Ascending aorta (tissue), 2 donors: Measurements from ENCODE around the gene ZMYM1. TPM values are rescaled to one million over a fixed set of nuclear protein-coding genes. Genes with fewer than 3 reads are reported as not detected.
"Not testable (repeated sequence)": the region's sequence is repeated elsewhere in the genome, so short reads cannot be mapped to it uniquely, and the experiment has no call there.

Experiments used
- DNase-seq, 2 donors: peaks; one replicate each; pipeline ENCODE4 v3.0.0-alpha.2; 2019; ENCODE audit warnings: low spot score in 2 of 2
- H3K27ac ChIP-seq, 2 donors: fragments of 200-600 bp; sonication (generic); one replicate each; pipeline ENCODE4 v1.5.1; 2016 to 2017; ENCODE audit warnings: mild to moderate bottlenecking in 1 of 2
- H3K27me3 ChIP-seq: fragments of 200-600 bp; sonication (generic); one replicate; pipeline ENCODE4 v1.5.1; 2017
- H3K36me3 ChIP-seq, 2 donors: fragments of 200-600 bp; sonication (generic); one replicate each; pipeline ENCODE4 v1.5.1; 2016
- H3K4me1 ChIP-seq, 2 donors: fragments of 200-600 bp; sonication (generic); one replicate each; pipeline ENCODE4 v1.5.1; 2016 to 2017; ENCODE audit warnings: mild to moderate bottlenecking in 1 of 2
- H3K4me3 ChIP-seq, 2 donors: fragments of 200-600 bp; sonication (generic); one replicate each; pipeline ENCODE4 v1.5.1; 2016 to 2017; ENCODE audit warnings: mild to moderate bottlenecking in 1 of 2
- H3K9me3 ChIP-seq, 2 donors: fragments of 200-600 bp; sonication (generic); one replicate each; pipeline ENCODE4 v1.5.1; 2016
- CTCF ChIP-seq, 3 experiments: fragments of 200-600 bp in 2 of 3; fragments of 450-650 bp in 1 of 3; sonication (generic) in 2 of 3; IDR thresholded peaks; one replicate each; pipeline ENCODE4 v1.5.1; 2016 to 2019; ENCODE audit warnings: antibody characterized with exemption in 3 of 3, mild to moderate bottlenecking in 1 of 3, moderate library complexity in 1 of 3
- intact Hi-C: fragments of 100-400 bp; cut with DNase I; formaldehyde crosslinking; loops from one replicate; pipeline ENCODE4 v1.15.1; 2023
- total RNA-seq: library from RNA; depleted of rRNA; stranded (reverse); fragments of >200 nt; gene quantifications from one replicate; pipeline ENCODE4 v1.1.0, GENCODE V29; 2016

Gene ZMYM1
- total RNA-seq, 1 donor from 2014 or later: 4.6 TPM

GRCh38 chr1:35143737-35144508 is 64.7 kb downstream of the ZMYM1 start:
- H3K9me3 ChIP-seq: no peaks in the 10 kb centered on the region
- H3K4me3 ChIP-seq: no peak overlapping the region
- no peak for TF ChIP-seq CTCF (IDR thresholded peaks at IDR 0.05)
- H3K27ac ChIP-seq: no peak overlapping the region
- H3K36me3 ChIP-seq: no peaks in the 10 kb centered on the region
- intact Hi-C loops: no loop called here
- H3K27me3 ChIP-seq: no peaks in the 10 kb centered on the region
- DNase-seq: no peak
- no peaks in the 10 kb centered on the region for H3K4me1 ChIP-seq

DNA sequence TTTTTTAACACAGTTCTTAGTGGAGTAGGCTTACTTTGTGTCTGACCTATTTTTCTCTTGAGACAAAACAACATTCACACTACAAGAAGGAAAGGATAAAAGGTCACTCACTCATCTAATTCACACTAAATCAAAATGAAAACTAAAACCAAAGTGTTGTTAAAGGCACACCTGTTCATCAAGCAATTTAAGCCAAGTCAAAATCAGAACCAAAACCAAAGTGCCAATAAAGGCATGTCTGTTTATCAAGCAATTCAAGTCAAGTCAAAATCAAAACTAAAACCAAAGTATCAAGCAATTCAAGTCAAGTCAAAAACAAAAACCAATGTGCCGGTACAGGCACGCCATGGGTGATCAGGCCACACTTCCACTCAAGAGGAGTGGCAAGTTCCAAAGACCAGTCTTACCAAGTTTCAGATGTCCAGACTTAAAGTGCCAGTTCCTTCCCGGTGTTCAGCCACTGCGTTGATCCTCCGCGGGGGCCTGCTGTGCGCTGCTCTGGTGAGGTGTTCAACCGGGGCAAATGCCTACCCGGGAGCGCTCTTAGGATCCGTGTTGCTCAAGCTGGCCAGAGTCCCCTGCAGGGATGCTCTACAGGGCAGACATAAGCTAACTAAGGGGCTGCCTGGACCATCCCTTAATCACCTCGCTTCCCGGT is 66.8 kb downstream of the ZMYM1 start:
- H3K27ac ChIP-seq, H3K27me3 ChIP-seq, DNase-seq, H3K4me1 ChIP-seq, H3K4me3 ChIP-seq, intact Hi-C loops, H3K9me3 ChIP-seq, H3K36me3 ChIP-seq: not testable (repeated sequence)

GRCh38 chr1:35151220-35151619 is 72.0 kb downstream of the ZMYM1 start:
- Histone ChIP-seq H3K9me3 (no peaks in the 10 kb centered on the region), H3K4me1 (no peaks in the 10 kb centered on the region), H3K27ac (no peak overlapping the region), H3K4me3 (no peak overlapping the region), H3K27me3 (no peaks in the 10 kb centered on the region), H3K36me3 (no peaks in the 10 kb centered on the region)
- no peak for TF ChIP-seq CTCF (IDR thresholded peaks at IDR 0.05)
- intact Hi-C loops: no loop called here
- no peak for DNase-seq

DNA sequence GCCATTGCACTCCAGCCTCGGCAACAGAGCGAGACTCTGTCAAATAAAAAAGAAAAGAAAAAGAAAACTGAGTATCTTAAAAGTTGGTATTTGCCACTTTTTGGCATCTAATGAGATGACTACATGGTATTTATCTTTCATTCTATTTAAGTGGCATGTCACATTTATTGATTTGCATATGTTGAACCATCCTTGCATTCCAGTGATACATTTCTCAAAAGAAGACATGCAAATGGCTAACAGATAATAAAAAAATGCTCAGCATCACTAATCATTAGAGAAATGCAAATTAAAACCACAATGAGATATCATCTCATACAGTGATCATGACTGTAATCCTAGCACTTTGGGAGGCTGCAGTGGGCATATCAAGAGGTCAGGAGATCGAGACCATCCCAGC is 85.7 kb downstream of the ZMYM1 start:
- H3K27me3 ChIP-seq: no peaks in the 10 kb centered on the region
- H3K4me1 ChIP-seq: no peaks in the 10 kb centered on the region
- H3K36me3 ChIP-seq: no peaks in the 10 kb centered on the region
- DNase-seq: no peak
- no peak for TF ChIP-seq CTCF (IDR thresholded peaks at IDR 0.05)
- H3K9me3 ChIP-seq: peaks cover 0 to 14% of the 10 kb centered on the region in 2 donors
- no peak overlapping the region for H3K27ac ChIP-seq
- H3K4me3 ChIP-seq: no peak overlapping the region
- intact Hi-C loops: no loop called here

Other genes with a start within 250 kb of the ZMYM1 start
- gene SMIM12, start 219.6 kb upstream of the ZMYM1 start, total RNA-seq: 23.2 TPM
- not detected for gene DLGAP3, start 149.7 kb upstream of the ZMYM1 start, total RNA-seq
- gene TMEM35B, start 94.0 kb upstream of the ZMYM1 start, total RNA-seq: 16.1 TPM
- gene ZMYM6, start 47.4 kb upstream of the ZMYM1 start, total RNA-seq: 2.6 TPM
- 231 TPM for gene SFPQ, start 113.8 kb downstream of the ZMYM1 start, total RNA-seq
- 9.6 TPM for gene ZMYM4, start 189.3 kb downstream of the ZMYM1 start, total RNA-seq